NCI-H2029 (cell line): ENCODE measurements around the gene KCNIP3.

Experiments
- DNase-seq: peaks from one replicate; lab custom pipeline; 2025; lab: John Stamatoyannopoulos, UW

The KCNIP3 gene

DNA sequence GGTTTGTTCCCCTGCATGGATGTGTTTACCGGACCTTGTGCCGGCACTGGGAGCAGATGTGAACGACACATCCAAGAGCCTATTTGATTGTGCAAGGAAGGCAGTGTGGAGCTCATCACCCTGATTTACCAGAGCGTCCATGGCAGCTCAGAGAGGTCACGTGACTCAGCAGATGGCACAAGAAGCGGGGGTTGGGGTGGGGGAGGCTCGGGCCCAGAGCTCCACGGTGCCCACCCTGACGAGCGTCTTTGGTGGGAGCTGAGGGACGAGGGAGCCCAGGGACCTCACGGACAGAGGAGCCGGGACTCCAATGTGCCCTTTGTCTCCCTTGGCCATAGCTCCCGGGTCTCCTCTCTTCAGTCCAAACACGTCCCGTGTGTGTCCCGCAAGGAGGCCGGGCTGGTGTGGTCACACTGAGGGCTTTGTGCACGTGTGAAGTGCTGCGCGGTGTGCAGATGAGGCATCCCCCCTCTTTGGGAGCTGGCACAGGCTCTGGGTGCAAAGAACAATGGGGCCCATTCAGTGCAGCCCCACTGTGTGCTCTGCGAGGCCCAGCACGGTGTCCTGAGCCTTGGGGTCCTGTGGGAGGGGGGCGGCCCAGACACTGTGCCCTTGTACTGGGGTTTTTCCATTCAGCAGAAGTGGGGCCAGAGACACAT is 15.5 kb downstream of the KCNIP3 start:
- DNase-seq: no peak

GRCh38 chr2:95313296-95314131 is 16.4 kb downstream of the KCNIP3 start:
- no peak for DNase-seq

DNA sequence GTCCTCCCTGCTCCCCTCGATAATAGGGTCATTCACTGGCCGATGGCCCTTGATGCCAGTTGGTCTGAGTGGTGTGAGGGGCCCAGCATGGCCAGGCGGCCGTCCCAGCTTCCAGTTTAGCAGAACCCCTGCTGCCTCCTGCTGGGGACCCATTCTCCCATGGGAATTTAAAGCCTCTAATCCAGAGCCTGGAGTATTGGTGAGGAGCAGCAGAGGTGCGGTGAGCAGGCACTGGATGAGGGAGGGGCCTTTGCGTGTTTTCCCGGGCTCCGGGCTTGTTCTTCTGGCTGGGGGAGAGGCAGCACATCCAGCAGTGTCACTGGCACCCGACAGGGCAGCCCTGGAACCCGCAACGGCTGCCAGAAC is 17.4 kb downstream of the KCNIP3 start:
- DNase-seq: no peak

DNA sequence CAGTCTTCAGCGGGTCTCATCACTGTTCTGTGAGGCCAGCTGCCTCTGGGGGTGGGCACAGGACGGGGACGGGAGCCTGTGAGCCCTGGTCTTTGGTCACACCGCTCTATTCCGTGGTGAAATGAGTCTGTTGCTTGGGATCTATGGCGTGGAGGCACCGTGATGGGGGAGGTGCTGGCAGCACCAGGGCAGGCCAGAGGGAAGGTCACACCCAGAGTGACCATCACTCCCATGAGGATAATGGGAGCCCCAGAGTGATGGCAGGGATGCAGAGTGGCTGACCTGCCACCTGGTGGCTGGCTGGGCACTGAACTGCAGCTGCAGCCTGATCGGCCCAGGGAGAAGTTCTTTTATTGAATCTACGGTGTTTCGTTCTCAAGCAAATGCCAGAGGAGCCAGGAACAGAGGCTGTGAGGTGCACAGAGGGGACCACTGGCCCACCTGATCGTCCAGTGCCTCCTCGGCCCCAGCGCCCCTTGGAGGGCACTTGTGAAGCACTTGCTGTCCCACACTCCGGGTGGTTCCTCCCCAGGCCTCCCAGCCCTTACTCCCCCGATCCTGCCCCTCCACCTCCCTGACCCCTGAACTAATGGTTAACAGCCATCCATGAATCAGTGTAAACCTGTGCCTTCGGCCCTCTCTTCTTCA is 17.9 kb downstream of the KCNIP3 start:
- no peak for DNase-seq

DNA sequence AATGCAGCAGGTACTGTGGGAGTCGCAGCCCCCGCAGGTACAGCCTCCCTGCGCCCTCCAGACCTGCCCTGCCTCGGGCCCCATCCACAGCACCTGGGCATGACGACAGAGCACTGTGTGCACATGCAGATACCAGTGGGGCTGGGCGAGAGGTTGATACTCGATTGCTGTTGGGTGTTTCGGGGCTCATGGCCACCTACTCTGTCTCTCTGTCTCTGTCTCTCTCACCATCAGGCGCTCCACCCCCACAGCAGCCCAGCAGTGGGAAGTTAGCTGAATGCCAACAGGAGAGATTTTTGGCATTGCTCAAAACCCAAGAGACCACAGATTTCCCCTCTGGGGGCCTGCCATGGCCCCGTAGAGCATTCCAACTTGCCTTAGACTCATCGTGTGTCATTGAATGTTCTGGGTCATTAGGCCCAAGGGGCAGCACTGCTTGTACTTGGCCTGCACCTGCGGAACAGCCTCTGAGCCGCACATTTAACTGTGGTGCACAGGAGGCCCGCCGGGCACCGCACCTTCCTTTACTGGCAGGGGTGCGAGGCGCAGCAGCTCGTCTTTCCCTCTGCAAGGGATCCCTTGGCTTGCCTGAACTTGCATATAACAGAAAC is 18.8 kb downstream of the KCNIP3 start:
- DNase-seq: no peak

- no peak for DNase-seq
Measured at GRCh38 chr2:95316466-95317122, 19.4 kb downstream of the KCNIP3 start.

DNA sequence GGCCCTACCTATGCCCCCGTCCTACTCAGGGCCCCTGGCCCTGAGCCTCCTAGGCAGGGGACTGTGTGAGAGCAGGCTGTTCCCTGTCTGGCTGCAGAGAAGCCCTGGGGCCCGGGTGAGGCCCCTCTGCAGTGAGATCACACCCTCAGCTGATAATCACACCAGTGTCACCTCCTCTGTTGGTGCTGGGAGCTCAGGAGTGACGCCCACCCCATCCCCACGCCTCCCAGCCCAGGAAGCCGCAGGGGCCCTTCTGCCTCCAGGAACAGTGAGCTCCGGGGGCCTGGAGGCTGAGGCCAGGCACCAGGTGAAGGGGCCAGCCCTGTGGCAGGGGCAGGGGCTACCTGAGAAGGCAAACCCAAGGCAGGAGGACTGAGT is 20.0 kb downstream of the KCNIP3 start:
- no peak for DNase-seq

GRCh38 chr2:95317665-95318425 is 20.7 kb downstream of the KCNIP3 start:
- DNase-seq: no peak

- DNase-seq: no peak
Measured at GRCh38 chr2:95318431-95319220, 21.5 kb downstream of the KCNIP3 start.

DNA sequence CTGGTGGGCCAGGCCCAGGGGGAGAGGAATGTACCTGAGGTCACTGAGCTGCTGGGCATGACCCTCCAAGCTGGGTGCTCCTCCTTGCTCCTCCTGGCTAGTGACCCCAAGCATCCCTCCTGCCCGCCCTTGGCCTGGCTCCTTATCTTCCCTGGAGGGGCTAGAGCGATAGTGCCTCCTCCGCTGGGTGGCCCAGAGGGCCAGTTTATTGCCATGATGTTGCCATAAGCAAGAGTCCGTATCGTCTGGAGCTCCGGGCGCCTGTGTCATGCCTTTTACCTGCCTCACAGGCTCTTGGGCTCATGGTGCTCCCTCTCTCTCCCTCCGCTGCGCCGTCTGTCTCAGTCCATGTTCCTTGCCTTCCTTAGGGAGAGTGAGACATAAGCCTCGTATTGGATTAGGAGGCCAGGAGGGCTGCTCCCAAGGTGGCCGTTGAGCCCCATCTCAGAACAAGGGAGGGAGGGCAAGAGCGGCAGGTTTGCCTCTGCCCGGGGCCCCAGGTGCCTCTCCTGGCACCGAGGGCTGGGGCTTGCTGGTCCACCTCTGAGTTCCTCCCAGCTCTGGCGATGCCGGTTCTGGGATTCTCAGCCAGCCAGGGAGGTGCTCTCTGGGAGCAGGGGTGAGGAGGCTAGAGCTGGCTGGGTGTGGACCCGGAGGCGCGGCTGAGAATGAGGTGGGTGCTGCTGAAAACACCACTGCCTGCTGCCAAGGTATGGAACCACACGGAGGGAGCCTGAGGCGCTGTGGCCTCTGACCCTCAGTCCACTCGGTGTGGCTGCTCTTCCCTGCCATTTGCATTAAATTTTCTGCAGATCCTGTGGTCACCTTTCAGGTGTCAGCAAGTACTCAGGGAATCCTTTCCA is 22.6 kb downstream of the KCNIP3 start:
- no peak for DNase-seq

DNA sequence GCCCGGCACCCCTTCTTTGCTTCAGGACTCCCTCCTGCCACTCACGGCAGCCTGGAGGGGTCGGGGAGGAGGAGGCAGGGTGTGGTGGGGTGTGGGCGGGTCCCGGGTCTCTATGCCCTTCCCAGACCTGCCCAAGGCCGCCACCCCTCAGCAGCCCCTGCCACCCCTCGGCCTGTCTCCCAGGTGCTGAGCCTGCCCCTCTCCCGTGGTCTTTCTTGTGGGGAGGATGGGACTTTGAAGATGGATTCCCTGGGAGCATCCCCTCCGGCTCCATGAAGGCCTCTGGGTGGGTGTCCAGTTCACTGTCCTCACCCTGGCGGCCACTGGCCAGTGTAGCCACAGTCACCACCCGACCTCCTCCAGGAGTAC is 23.2 kb downstream of the KCNIP3 start:
- DNase-seq: no peak

GRCh38 chr2:95320986-95321767 is 24.0 kb downstream of the KCNIP3 start:
- no peak for DNase-seq

- no peak for DNase-seq
Measured at GRCh38 chr2:95323347-95324155, 26.4 kb downstream of the KCNIP3 start.

GRCh38 chr2:95325026-95325425 is 27.9 kb downstream of the KCNIP3 start:
- DNase-seq: no peak

GRCh38 chr2:95325590-95326432 is 28.7 kb downstream of the KCNIP3 start:
- no peak for DNase-seq

- no peak for DNase-seq
Measured at GRCh38 chr2:95326433-95327140, 29.4 kb downstream of the KCNIP3 start.
